ENCODE data around the gene CDC14A. TPM values are rescaled to one million over a fixed set of nuclear protein-coding genes. Genes with fewer than 3 reads are reported as not detected.

CDC14A gene
- total RNA-seq: 10 to 100 TPM; 12.2 to 13.6 TPM

- Mint-ChIP-seq H3K4me3 (peak within 1 kb of the TSS; percentile 97), H3K9me3 (ENCODE audit: low read depth) (no peaks in the 10 kb centered on the region), H3K27me3 (no peaks in the 10 kb centered on the region), H3K36me3 (ENCODE audit: low read depth) (peaks cover 27% of the 10 kb centered on the region), H3K27ac (peak within 1 kb of the TSS; percentile 97), H3K4me1 (peaks cover 34% of the 10 kb centered on the region)
- ATAC-seq (peak; percentile 66), DNase-seq (peak; percentile 93)
- intact Hi-C loops (cut with DNase I, micrococcal nuclease): loop anchor here (1.0 to 10.0 kb wide), 11 partner anchors 25 to 885 kb away; partner anchors contain the start of genes AGL (in 1 of the 2), EXTL2 (in 1 of the 2), GPR88 (in 1 of the 2) and S1PR1 (in 1 of the 2)
- ChIA-PET CTCF (interaction anchor here (0.5 to 5.2 kb wide), 16 partner anchors 14 to 240 kb away, joined by 3 to 44 read pairs (median 4); no protein-coding TSS in a partner anchor), POLR2A (interaction anchor here (0.8 to 1.4 kb wide), 5 partner anchors 39 to 107 kb away, joined by 3 to 7 read pairs (median 3); partner anchors contain the start of gene RTCA)
Measured at GRCh38 chr1:100352267-100353070, at the start of gene CDC14A. CDC14A (plus strand) TSS chr1:100352506; CDS start chr1:100352955, 449 bp downstream.

DNA sequence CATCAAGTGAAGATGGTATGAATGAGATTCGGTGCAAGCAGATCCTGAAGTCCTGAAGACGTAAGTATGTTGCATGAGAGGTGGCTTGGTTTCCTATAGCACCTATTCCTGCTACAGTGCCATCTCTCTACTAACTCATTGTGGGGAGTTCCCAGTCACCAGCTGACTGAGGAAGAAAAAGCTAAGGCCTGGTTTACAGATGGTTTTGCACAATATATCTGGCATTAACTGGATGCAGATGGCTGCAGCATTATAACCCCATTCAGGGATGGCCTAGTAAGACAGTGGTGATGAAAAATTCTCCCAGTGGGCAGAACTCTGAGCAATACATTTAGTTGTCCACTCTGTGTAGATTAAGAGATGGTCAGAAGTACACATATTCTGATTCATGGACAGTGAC, 49.6 kb upstream of the CDC14A start:
- ATAC-seq (no peak), DNase-seq (no peak)
- CTCF ChIA-PET: interaction anchor here (1.0 to 2.3 kb wide), 2 partner anchors 55 to 157 kb away, joined by 3 to 13 read pairs; no protein-coding TSS in a partner anchor
- Mint-ChIP-seq H3K27ac (no peak overlapping the region), H3K27me3 (no peaks in the 10 kb centered on the region), H3K4me3 (no peak overlapping the region), H3K4me1 (peaks cover 21% of the 10 kb centered on the region), H3K36me3 (ENCODE audit: low read depth) (no peaks in the 10 kb centered on the region), H3K9me3 (ENCODE audit: low read depth) (no peaks in the 10 kb centered on the region)
- POLR2A ChIA-PET: no interaction called here
- intact Hi-C loops (cut with DNase I, micrococcal nuclease): no loop called here

- H3K27ac Mint-ChIP-seq: no peak overlapping the region
- CTCF ChIA-PET: interaction anchor here (1.0 kb wide), 1 partner anchor 176 kb away, joined by 3 read pairs; no protein-coding TSS in a partner anchor
- POLR2A ChIA-PET: no interaction called here
- ATAC-seq: no peak
- H3K4me3 Mint-ChIP-seq: no peak overlapping the region
- DNase-seq: no peak
- no peaks in the 10 kb centered on the region for H3K9me3 Mint-ChIP-seq (ENCODE audit: low read depth)
- H3K36me3 Mint-ChIP-seq (ENCODE audit: low read depth): no peaks in the 10 kb centered on the region
- H3K27me3 Mint-ChIP-seq: no peaks in the 10 kb centered on the region
- intact Hi-C loops (cut with DNase I, micrococcal nuclease): no loop called here
- peaks cover 25% of the 10 kb centered on the region for H3K4me1 Mint-ChIP-seq
Measured at GRCh38 chr1:100304227-100304626, 48.1 kb upstream of the CDC14A start.

DNA sequence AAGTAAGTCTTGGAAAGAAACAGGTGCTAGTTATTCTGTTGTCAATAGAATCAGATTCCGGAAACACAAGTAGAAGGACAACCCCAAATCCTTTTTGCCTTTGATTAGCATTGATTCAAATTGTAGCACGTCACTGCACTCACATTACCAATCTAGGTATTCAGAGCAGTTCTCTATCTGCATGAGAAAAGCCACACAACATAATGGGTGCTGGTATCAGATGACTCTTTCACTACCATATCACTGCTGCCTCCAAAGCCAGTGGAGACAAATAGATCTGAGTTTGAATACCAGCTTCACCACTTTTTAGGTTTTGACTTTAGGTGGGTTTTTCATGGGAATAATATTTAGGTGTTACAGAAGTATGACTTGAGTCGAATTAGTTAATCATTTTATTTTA, 47.4 kb upstream of the CDC14A start:
- Mint-ChIP-seq H3K36me3 (ENCODE audit: low read depth) (no peaks in the 10 kb centered on the region), H3K9me3 (ENCODE audit: low read depth) (peaks cover 5% of the 10 kb centered on the region), H3K4me3 (no peak overlapping the region), H3K27ac (no peak overlapping the region), H3K27me3 (no peaks in the 10 kb centered on the region), H3K4me1 (peaks cover 18% of the 10 kb centered on the region)
- ATAC-seq: no peak
- ChIA-PET CTCF (interaction anchor here (1.1 kb wide), 1 partner anchor 150 kb away, joined by 3 read pairs; no protein-coding TSS in a partner anchor), POLR2A (no interaction called here)
- intact Hi-C loops (cut with DNase I, micrococcal nuclease): no loop called here
- no peak for DNase-seq

DNA sequence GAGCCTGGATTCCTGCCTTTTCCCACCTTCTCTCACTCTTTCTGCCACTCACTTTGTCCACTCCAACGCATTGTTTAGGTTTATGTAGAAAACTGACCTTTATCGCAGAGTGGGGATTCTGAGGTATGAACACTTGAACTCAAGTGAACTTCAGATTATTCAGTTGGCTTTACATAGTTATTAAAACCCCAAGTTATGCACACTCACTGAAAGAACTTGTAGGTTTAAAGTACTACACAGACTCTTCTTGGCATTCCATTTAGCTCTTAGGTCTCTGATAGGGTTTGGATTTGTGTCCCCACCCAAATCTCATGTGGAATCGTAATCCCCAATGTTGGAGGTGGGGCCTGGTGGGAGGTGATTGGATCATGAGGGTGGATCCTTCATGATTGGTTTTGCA, 46.4 kb upstream of the CDC14A start:
- Mint-ChIP-seq H3K27ac (no peak overlapping the region), H3K27me3 (no peaks in the 10 kb centered on the region), H3K4me3 (no peak overlapping the region), H3K36me3 (ENCODE audit: low read depth) (no peaks in the 10 kb centered on the region), H3K9me3 (ENCODE audit: low read depth) (peaks cover 5% of the 10 kb centered on the region), H3K4me1 (peaks cover 17% of the 10 kb centered on the region)
- ChIA-PET CTCF (no interaction called here), POLR2A (no interaction called here)
- DNase-seq: no peak
- intact Hi-C loops (cut with DNase I, micrococcal nuclease): no loop called here
- ATAC-seq: no peak

DNA sequence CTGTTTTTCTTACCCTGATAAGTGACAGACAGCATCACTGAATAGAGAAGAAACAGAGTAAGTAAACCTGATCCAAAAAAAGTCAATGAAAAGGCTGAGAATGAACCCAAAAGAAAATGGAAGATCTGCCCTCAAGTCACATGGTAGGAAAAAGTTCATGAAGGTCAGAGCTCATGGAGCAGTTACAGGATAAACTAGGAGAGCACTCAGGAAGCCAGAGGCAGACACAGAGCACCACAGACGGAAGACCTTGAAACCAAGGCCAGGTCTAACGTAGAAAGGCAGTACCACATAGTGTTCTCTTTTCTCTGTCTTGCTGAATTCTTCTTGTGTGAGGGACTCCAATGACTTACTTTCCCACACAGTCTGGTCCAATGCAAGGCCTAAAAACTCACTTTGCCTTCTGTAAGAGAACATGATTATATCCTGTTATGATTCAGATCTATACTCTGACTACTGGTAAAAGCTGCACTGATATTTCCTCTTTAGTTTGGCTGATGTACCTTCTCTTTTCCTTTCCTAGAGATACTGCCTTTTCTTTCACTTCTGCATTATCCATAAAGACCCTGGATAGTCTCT, 45.5 kb upstream of the CDC14A start:
- peak; percentile 87 for ATAC-seq

GRCh38 chr1:100308777-100309176, 43.5 kb upstream of the CDC14A start:
- Mint-ChIP-seq H3K36me3 (ENCODE audit: low read depth) (no peaks in the 10 kb centered on the region), H3K9me3 (ENCODE audit: low read depth) (peaks cover 5% of the 10 kb centered on the region), H3K4me1 (peaks cover 17% of the 10 kb centered on the region), H3K27me3 (no peaks in the 10 kb centered on the region), H3K4me3 (no peak overlapping the region), H3K27ac (no peak overlapping the region)
- DNase-seq (no peak), ATAC-seq (peak; percentile 63)
- CTCF ChIA-PET: interaction anchor here (1.0 to 1.3 kb wide), 2 partner anchors 147 to 151 kb away, joined by 3 to 4 read pairs; no protein-coding TSS in a partner anchor
- intact Hi-C loops (cut with DNase I, micrococcal nuclease): loop anchor here (2.0 kb wide), 2 partner anchors 44 to 78 kb away; partner anchors contain the start of gene CDC14A (in 1 of the 2)
- POLR2A ChIA-PET: no interaction called here

More for the DNA sequence above, 45.5 kb upstream of the CDC14A start:
- DNase-seq: peak; percentile 12
- no peak overlapping the region for H3K4me3 Mint-ChIP-seq
- H3K4me1 Mint-ChIP-seq: peaks cover 17% of the 10 kb centered on the region
- intact Hi-C loops (cut with DNase I, micrococcal nuclease): no loop called here
- ChIA-PET CTCF (interaction anchor here (0.5 to 1.3 kb wide), 2 partner anchors 152 to 420 kb away, joined by 4 to 7 read pairs; no protein-coding TSS in a partner anchor), POLR2A (interaction anchor here (0.6 to 0.7 kb wide), 2 partner anchors 12 to 192 kb away, joined by 3 to 4 read pairs; no protein-coding TSS in a partner anchor)
- no peaks in the 10 kb centered on the region for H3K36me3 Mint-ChIP-seq (ENCODE audit: low read depth)
- H3K27me3 Mint-ChIP-seq: no peaks in the 10 kb centered on the region
- peaks cover 5% of the 10 kb centered on the region for H3K9me3 Mint-ChIP-seq (ENCODE audit: low read depth)
- H3K27ac Mint-ChIP-seq: peak overlapping the region; percentile 32

- ATAC-seq: no peak
Measured at GRCh38 chr1:100309863-100310262, 42.4 kb upstream of the CDC14A start.

GRCh38 chr1:100313382-100313781, 38.9 kb upstream of the CDC14A start:
- CTCF ChIA-PET: interaction anchor here (0.5 to 0.7 kb wide), 2 partner anchors 23 to 40 kb away, joined by 3 read pairs; no protein-coding TSS in a partner anchor

More at GRCh38 chr1:100309863-100310262, 42.4 kb upstream of the CDC14A start:
- Mint-ChIP-seq H3K9me3 (ENCODE audit: low read depth) (peaks cover 5% of the 10 kb centered on the region), H3K4me3 (no peak overlapping the region), H3K27me3 (no peaks in the 10 kb centered on the region), H3K4me1 (peaks cover 17% of the 10 kb centered on the region), H3K36me3 (ENCODE audit: low read depth) (no peaks in the 10 kb centered on the region), H3K27ac (no peak overlapping the region)
- ChIA-PET POLR2A (no interaction called here), CTCF (interaction anchor here (1.0 to 1.3 kb wide), 3 partner anchors 46 to 150 kb away, joined by 3 to 4 read pairs (median 4); no protein-coding TSS in a partner anchor)
- DNase-seq: no peak
- intact Hi-C loops (cut with DNase I, micrococcal nuclease): loop anchor here (2.0 kb wide), 2 partner anchors 43 to 79 kb away; partner anchors contain the start of gene CDC14A (in 1 of the 2)

DNA sequence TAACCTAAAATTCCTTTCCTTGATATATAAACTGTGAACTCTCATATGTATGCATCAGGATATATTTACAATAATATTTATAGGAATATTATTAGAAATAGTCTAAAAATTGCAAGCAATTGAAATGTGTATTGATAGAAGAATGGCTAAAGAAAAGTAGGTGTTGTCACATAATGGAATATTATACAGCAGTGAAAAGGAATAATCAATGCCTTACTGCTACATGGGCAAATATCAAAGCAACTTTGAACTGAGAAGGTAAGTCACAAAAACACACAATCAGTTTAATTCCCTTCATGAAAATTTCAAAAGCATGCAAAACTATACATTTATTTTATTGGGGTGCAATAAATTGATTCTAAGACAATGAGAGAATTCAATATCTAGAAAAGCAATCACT, 35.7 kb upstream of the CDC14A start:
- ATAC-seq: no peak

More at GRCh38 chr1:100313382-100313781, 38.9 kb upstream of the CDC14A start:
- H3K9me3 Mint-ChIP-seq (ENCODE audit: low read depth): peaks cover 13% of the 10 kb centered on the region
- H3K4me1 Mint-ChIP-seq: peaks cover 4% of the 10 kb centered on the region
- ATAC-seq (no peak), DNase-seq (no peak)
- H3K36me3 Mint-ChIP-seq (ENCODE audit: low read depth): no peaks in the 10 kb centered on the region
- intact Hi-C loops (cut with DNase I, micrococcal nuclease): no loop called here
- H3K4me3 Mint-ChIP-seq: no peak overlapping the region
- H3K27ac Mint-ChIP-seq: no peak overlapping the region
- POLR2A ChIA-PET: no interaction called here
- H3K27me3 Mint-ChIP-seq: no peaks in the 10 kb centered on the region

More for the DNA sequence above, 35.7 kb upstream of the CDC14A start:
- Mint-ChIP-seq H3K4me1 (no peaks in the 10 kb centered on the region), H3K36me3 (ENCODE audit: low read depth) (peaks cover 5% of the 10 kb centered on the region), H3K9me3 (ENCODE audit: low read depth) (peaks cover 15% of the 10 kb centered on the region), H3K27ac (no peak overlapping the region), H3K27me3 (no peaks in the 10 kb centered on the region), H3K4me3 (no peak overlapping the region)
- intact Hi-C loops (cut with DNase I, micrococcal nuclease): no loop called here
- ChIA-PET CTCF (interaction anchor here (1.4 kb wide), 1 partner anchor 15 kb away, joined by 4 read pairs; no protein-coding TSS in a partner anchor), POLR2A (no interaction called here)
- no peak for DNase-seq

Data from activated CD4-positive, alpha-beta T cell treated with anti-CD3 and anti-CD28 coated beads for 36 hours (primary cell).